ENCODE data around the gene TPRX1.
"Not testable (repeated sequence)": the region's sequence is repeated elsewhere in the genome, so short reads cannot be mapped to it uniquely, and the experiment has no call there.

TPRX1 gene

DNA sequence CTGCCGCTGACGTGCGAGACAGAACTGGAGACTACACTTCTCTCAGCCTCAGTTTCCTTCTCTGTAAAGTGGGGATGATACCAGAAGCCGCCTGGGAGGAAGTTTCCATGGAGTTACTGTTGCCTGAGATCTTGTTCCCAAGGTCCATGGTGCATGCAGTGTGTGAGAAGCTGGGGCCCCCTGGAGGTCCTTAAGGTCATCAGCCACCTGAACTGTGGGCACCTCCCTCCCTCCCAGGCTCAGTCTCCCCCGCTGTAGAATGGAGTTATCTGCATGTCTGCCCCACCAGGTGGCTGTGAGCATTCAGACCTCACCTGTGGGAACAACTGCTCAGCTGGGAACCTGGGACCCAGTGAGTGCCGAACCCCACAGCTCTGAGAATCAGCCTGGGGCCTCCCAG is 20.0 kb upstream of the TPRX1 start:
- Histone ChIP-seq H3K36me3 (no peaks in the 10 kb centered on the region), H3K27me3 (peaks cover 19% of the 10 kb centered on the region), H3K9me3 (no peaks in the 10 kb centered on the region), H4K20me1 (no peaks in the 10 kb centered on the region), H3K4me1 (no peaks in the 10 kb centered on the region), H3K27ac (no peak overlapping the region), H3K9ac (no peak overlapping the region), H3K4me2 (no peak overlapping the region), H3K4me3 (no peak overlapping the region)
- TF ChIP-seq Cebpa-rat (IDR thresholded peaks at IDR 0.05): no peak

- H4K20me1 ChIP-seq: no peaks in the 10 kb centered on the region
- no peak within 1 kb of the TSS for H3K9ac ChIP-seq
- H3K4me2 ChIP-seq: no peak within 1 kb of the TSS
- no peak within 1 kb of the TSS for H3K4me3 ChIP-seq
- H3K27me3 ChIP-seq: peaks cover 24% of the 10 kb centered on the region
- TF ChIP-seq Cebpa-rat (IDR thresholded peaks at IDR 0.05): no peak
- no peaks in the 10 kb centered on the region for H3K9me3 ChIP-seq
- no peaks in the 10 kb centered on the region for H3K36me3 ChIP-seq
- no peaks in the 10 kb centered on the region for H3K4me1 ChIP-seq
- no peak within 1 kb of the TSS for H3K27ac ChIP-seq
Measured at GRCh38 chr19:47821460-47822020, 17.2 kb upstream of the TPRX1 start, which contains the start of gene CRX. Gene CRX, plus strand, starts transcription at chr19:47821937. Its CDS starts 12,507 bp downstream, at chr19:47834444.

GRCh38 chr19:47820410-47820809 is 16.1 kb upstream of the TPRX1 start:
- Histone ChIP-seq H3K9ac (no peak overlapping the region), H3K4me1 (no peaks in the 10 kb centered on the region)
- no peak for TF ChIP-seq Cebpa-rat (IDR thresholded peaks at IDR 0.05)

DNA sequence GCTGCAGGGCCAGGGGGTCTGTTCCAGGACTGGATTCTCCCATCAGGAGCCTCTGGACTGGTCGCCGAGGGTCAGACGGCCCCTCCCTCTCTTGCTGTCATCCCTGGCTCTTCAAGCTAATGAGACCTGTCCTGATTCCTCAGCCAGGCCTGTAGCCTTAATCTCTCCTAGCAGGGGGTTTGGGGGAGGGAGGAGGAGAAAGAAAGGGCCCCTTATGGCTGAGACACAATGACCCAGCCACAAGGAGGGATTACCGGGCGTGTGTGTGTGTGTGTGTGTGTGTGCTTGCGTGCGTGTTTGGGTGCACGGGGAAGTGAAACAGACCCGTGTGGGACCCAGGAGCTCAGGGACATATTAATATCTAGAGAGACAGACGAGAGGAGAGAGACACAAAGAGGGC is 15.5 kb upstream of the TPRX1 start:
- no peak overlapping the region for H3K4me3 ChIP-seq
- H3K27me3 ChIP-seq: peaks cover 24% of the 10 kb centered on the region
- H3K4me1 ChIP-seq: no peaks in the 10 kb centered on the region
- H3K9me3 ChIP-seq: no peaks in the 10 kb centered on the region
- no peaks in the 10 kb centered on the region for H3K36me3 ChIP-seq
- peak overlapping the region; percentile 24; the same call in 1 of the 2 replicates for H3K4me2 ChIP-seq
- no peak overlapping the region for H3K27ac ChIP-seq
- no peak for TF ChIP-seq Cebpa-rat (IDR thresholded peaks at IDR 0.05)
- H3K9ac ChIP-seq: no peak overlapping the region
- H4K20me1 ChIP-seq: no peaks in the 10 kb centered on the region

More at GRCh38 chr19:47820410-47820809, 16.1 kb upstream of the TPRX1 start:
- H3K9me3 ChIP-seq: no peaks in the 10 kb centered on the region
- H3K4me3 ChIP-seq: no peak overlapping the region
- peaks cover 24% of the 10 kb centered on the region for H3K27me3 ChIP-seq
- no peaks in the 10 kb centered on the region for H4K20me1 ChIP-seq
- H3K27ac ChIP-seq: no peak overlapping the region
- no peak overlapping the region for H3K4me2 ChIP-seq
- H3K36me3 ChIP-seq: no peaks in the 10 kb centered on the region

GRCh38 chr19:47818221-47818620 is 13.9 kb upstream of the TPRX1 start:
- peaks cover 24% of the 10 kb centered on the region for H3K27me3 ChIP-seq
- not testable (repeated sequence) for H3K27ac ChIP-seq, H3K36me3 ChIP-seq, H3K4me1 ChIP-seq, H3K4me2 ChIP-seq, H3K4me3 ChIP-seq, H3K9ac ChIP-seq, H3K9me3 ChIP-seq, H4K20me1 ChIP-seq

DNA sequence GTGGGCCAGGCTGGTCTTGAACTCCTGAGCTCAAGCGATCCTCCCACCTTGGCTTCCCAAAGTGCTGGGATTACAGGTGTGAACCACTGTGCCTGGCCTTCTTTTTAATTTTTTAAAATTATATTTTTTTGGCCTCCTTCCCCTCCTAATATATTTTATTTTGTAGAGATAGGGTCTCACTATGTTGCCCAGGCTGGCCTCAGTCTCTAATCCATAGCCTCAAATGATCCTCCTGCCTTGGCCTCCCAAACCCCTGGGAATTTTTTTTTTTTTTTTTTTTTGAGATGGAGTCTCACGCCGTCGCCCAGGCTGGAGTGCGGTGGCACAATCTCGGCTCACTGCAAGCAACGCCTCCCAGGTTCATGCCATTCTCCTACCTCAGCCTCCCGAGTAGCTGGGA is 11.9 kb upstream of the TPRX1 start:
- not testable (repeated sequence) for H3K4me3 ChIP-seq, H3K9me3 ChIP-seq, H3K4me1 ChIP-seq, H4K20me1 ChIP-seq, H3K27ac ChIP-seq, H3K36me3 ChIP-seq, H3K4me2 ChIP-seq, H3K9ac ChIP-seq
- H3K27me3 ChIP-seq: peaks cover 20% of the 10 kb centered on the region

DNA sequence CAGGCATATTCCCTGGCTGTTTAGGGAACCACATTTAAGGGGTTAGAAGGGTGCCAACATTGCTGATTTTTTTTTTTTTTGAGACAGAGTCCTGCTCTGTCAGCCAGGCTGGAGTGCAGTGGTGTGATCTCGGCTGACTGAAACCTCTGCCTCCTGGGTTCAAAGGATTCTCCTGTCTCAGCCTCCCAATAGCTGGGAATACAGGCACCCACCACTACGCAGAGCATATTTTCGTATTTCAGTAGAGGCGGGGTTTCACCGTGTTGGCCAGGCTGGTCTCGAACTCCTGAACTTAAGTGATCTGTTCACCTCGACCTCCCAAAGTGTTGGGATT is 9.6 kb upstream of the TPRX1 start:
- no peak for TF ChIP-seq Cebpa-rat (IDR thresholded peaks at IDR 0.05)
- Histone ChIP-seq H3K4me2 (no peak overlapping the region), H3K36me3 (no peaks in the 10 kb centered on the region)

GRCh38 chr19:47813304-47813994 is 9.1 kb upstream of the TPRX1 start:
- Histone ChIP-seq H3K4me3 (no peak overlapping the region), H3K36me3 (no peaks in the 10 kb centered on the region), H3K4me2 (no peak overlapping the region), H4K20me1 (no peaks in the 10 kb centered on the region), H3K9ac (no peak overlapping the region), H3K4me1 (no peaks in the 10 kb centered on the region), H3K27ac (no peak overlapping the region), H3K27me3 (no peaks in the 10 kb centered on the region), H3K9me3 (no peaks in the 10 kb centered on the region)
- TF ChIP-seq Cebpa-rat (IDR thresholded peaks at IDR 0.05): no peak

More for the DNA sequence above, 9.6 kb upstream of the TPRX1 start:
- H3K4me3 ChIP-seq: no peak overlapping the region
- H3K27ac ChIP-seq: no peak overlapping the region
- peaks cover under 1% of the 10 kb centered on the region; the same call in 1 of the 2 replicates for H3K27me3 ChIP-seq
- H3K4me1 ChIP-seq: no peaks in the 10 kb centered on the region
- H3K9ac ChIP-seq: no peak overlapping the region
- H3K9me3 ChIP-seq: no peaks in the 10 kb centered on the region
- H4K20me1 ChIP-seq: no peaks in the 10 kb centered on the region

- Histone ChIP-seq H3K27ac (no peak overlapping the region), H3K9me3 (peaks cover 11% of the 10 kb centered on the region), H4K20me1 (no peaks in the 10 kb centered on the region), H3K4me3 (no peak overlapping the region), H3K9ac (no peak overlapping the region), H3K27me3 (no peaks in the 10 kb centered on the region), H3K36me3 (no peaks in the 10 kb centered on the region), H3K4me1 (no peaks in the 10 kb centered on the region), H3K4me2 (no peak overlapping the region)
- no peak for TF ChIP-seq Cebpa-rat (IDR thresholded peaks at IDR 0.05)
Measured at GRCh38 chr19:47806435-47806834, 2.1 kb upstream of the TPRX1 start.

DNA sequence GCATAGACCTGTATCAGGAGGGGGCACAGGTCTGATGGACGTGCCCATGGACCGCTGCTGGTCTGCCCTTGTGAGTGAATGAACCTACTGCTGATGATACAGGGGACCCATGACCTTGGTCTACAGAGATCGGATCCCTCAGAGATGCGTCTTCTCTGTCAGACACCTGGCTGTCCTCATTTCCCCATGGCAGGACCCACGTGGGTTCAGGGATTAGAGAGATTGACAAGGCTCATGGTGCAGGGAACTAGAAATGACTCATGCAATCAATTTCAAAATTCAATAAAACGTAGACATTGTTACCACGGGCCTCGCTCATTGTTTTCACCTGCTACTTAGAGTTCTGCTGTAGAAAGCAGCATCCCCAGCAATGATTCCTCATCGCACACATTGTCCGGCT is 962 bp upstream of the TPRX1 start:
- no peak overlapping the region for H3K4me3 ChIP-seq
- H3K27me3 ChIP-seq: no peaks in the 10 kb centered on the region
- H3K9me3 ChIP-seq: peaks cover 15% of the 10 kb centered on the region
- no peaks in the 10 kb centered on the region for H3K4me1 ChIP-seq
- no peaks in the 10 kb centered on the region for H3K36me3 ChIP-seq
- no peak overlapping the region for H3K9ac ChIP-seq
- TF ChIP-seq Cebpa-rat (IDR thresholded peaks at IDR 0.05): no peak
- no peak overlapping the region for H3K27ac ChIP-seq
- no peaks in the 10 kb centered on the region for H4K20me1 ChIP-seq
- H3K4me2 ChIP-seq: no peak overlapping the region

DNA sequence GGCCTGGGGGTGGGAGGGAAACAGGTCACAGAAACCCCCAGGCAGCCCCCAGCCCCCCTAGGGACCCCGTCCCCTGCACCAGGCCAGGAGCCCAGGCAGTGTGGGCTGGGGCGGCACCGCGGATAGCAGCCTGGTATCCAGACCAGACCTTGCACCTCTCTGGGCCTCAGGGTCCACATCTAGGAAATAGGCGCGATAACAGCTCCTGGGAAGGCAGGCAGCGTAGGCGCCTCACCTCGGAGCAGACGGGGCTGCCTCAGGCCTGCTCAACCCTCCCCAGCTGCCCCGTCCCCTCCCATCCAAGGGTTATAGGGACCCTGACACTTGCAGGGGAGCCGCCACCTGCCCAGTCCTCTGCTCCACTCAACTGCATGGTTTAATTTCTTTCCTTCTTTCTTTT is 680 bp downstream of the TPRX1 start:
- peaks cover 15% of the 10 kb centered on the region for H3K9me3 ChIP-seq
- H3K9ac ChIP-seq, H3K27me3 ChIP-seq, H3K4me2 ChIP-seq, H3K36me3 ChIP-seq, H3K27ac ChIP-seq, H3K4me1 ChIP-seq, H4K20me1 ChIP-seq, H3K4me3 ChIP-seq: not testable (repeated sequence)

DNA sequence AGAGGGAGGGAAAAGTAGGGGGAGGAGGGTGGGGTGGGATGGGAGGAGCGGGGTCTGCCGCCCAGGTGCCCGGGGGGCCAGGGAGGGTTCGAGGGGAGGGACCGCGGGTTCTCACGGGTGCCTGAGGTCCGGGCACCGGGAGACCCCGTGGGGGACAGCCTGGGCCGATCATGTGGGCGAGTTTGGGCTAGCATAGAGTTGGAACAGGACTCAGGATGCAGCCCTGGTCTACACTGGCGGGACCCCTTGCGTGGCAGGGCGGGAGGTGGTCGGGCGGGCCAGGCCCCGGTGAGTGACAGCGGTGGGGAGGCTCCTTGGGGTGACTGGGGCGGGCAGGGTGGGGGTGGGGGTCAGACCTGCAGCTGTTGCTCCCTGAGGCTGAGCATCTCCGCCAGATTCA is 1.2 kb downstream of the TPRX1 start:
- peaks cover 15% of the 10 kb centered on the region for H3K9me3 ChIP-seq
- H3K27me3 ChIP-seq, H3K4me1 ChIP-seq, H3K36me3 ChIP-seq, H3K4me3 ChIP-seq, H3K4me2 ChIP-seq, H3K9ac ChIP-seq, H4K20me1 ChIP-seq, H3K27ac ChIP-seq: not testable (repeated sequence)

All from BLaER1 (cell line).